Amniotic stem cell (primary cell): ENCODE results near the gene UBE2QL1.

Source experiments
- DNase-seq: peaks from one replicate; lab custom pipeline; 2025; lab: John Stamatoyannopoulos, UW

The UBE2QL1 gene, protein sequence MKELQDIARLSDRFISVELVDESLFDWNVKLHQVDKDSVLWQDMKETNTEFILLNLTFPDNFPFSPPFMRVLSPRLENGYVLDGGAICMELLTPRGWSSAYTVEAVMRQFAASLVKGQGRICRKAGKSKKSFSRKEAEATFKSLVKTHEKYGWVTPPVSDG

DNA sequence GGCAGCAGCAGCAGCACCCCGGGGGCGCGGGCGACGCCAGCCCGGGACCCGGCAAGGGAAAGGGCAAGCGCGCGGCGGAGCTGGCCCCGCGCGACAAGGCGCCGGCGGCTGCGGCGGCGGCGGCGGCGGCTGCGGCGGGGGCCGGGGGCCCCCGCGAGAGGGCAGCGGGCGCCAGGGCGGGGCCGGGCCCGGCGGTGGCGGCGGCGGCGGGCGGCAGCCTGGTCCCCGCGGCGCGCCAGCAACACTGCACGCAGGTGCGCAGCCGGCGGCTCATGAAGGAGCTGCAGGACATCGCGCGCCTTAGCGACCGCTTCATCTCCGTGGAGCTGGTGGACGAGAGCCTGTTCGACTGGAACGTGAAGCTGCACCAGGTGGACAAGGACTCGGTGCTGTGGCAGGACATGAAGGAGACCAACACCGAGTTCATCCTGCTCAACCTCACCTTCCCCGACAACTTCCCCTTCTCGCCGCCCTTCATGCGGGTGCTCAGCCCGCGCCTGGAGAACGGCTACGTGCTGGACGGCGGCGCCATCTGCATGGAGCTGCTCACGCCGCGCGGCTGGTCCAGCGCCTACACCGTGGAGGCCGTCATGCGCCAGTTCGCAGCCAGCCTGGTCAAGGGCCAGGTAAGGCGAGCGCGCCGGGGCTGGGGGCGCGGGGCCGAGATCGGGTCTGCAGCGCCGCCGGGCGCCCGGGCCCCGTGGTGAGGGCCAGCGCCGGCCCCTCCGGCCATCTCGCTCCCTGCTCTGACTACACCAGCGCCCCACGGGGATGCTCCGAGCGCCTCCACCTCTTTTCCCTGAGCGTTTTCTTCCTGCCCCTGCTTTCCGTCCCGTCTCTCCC, at the start of gene UBE2QL1:
Gene UBE2QL1, plus strand, starts transcription at position 238 of the 843 bp plus-strand sequence. Its CDS starts 35 bp downstream, at position 273.
- DNase-seq: no peak

DNA sequence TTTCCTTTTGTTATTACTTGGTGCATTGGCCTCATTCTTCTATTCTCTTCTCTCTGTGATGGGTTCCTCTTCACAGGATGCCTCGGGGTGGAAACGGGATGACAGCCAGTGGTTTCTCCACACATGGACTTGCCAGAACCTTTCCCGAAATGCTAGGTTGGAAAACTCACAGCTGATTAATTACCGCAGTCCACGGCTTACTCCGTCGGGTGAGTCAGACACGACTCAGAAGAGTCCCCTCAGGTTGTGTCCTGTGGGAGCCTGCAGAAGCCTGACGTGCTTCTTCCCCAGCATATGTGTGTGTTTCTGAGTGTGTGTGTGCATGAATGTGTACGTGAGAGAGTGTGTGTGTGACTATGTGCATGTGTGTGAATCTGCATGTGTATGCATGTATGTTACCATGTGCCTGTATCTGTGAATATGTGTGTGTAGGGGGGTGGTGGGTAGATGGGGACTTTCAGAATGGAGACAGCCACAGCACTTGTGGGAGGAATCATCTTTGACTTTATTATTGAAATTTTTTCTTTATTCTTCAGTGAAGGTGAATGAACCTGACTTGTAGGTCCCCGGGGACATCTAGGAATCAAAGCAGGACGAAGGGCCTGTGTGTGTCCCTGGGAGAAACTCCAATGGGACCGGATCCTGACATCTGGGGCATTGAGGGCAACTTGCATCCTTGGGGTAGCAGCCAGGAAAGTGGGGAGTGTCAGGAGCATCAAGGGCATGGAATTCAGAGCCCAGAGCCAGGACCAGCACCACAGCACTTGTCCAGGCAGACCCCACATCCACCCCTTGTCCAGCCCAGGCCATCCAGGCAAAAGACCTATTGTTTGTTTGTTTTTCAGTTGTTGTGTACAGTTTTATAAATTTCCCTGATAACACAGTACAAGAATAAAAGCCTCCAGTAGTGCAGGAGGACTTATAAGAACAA, 48.4 kb upstream of the UBE2QL1 start:
- DNase-seq: no peak

DNA sequence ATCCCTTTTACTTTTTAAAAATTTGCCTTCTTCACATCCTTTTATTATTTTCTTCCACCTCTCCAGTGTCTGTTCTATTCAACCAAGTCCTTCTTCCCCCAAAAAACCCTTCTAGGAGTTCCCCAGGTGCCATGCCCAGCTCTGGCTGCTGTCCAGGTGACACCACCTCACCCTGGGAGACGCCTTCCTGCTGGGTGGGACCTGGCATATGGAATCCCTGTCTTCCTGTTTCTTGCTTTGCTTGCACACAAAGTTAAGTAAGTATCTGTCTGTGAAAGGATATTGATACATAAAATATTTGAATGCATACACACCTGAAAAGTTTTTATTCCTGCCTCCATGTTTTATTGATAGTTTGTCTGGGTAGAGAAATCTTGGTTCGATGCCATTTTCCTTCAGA, 47.2 kb upstream of the UBE2QL1 start:
- no peak for DNase-seq

DNA sequence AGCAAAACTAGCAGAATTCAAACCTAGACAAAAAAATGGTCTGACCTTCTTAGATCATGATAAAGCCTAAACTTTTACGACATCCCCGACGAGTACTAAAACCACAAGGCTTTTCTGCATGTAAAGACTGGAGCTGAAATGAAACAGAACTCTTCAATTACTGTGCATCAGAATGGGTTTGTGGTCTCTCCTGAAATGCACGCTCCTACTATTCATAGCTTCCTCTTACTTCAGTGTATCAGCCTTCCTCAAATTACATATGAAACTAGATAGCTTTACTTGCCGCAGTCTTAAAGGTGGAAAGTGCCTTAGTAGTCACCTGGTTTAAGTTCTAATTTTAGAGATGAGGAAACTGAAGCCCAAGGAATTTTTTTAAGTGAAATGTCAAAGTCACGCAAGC, 45.7 kb upstream of the UBE2QL1 start:
- no peak for DNase-seq

DNA sequence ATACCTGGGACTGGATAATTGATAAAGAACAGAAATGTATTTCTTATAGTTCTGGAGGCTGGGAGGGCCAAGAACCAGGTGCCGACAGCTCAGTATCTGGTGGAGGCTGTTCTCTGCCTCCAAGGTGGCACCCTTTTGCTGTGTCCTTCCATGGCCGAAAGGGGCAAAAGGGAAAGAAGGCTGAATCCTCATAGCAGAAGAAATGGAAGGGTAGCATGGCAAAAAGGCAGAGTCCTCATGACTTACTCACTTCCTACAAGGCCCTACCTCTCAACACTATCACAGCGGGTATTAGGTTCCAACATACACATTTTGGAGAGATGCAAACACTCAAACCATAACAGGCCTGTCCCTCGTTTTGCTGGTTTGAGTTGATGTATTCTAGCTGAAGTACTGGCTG, 45.2 kb upstream of the UBE2QL1 start:
- no peak for DNase-seq

DNA sequence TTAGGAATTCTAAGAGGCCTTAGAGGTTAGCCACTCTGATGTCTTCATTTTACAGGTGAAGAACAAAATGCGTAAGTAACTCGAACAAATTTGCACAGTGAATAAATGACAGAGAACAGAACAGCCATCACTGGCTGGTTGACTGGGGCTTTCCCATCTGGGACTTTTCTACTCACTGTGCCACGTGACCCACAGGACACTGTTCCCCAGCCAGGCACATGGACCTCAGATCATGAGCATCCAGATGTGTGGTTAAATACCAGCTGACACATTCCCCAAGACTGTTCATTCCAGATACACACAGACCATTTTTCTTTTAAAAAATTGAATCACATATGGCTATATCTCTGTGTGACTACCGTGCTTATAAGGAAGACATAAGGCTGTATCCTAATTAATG, 44.5 kb upstream of the UBE2QL1 start:
- no peak for DNase-seq

DNA sequence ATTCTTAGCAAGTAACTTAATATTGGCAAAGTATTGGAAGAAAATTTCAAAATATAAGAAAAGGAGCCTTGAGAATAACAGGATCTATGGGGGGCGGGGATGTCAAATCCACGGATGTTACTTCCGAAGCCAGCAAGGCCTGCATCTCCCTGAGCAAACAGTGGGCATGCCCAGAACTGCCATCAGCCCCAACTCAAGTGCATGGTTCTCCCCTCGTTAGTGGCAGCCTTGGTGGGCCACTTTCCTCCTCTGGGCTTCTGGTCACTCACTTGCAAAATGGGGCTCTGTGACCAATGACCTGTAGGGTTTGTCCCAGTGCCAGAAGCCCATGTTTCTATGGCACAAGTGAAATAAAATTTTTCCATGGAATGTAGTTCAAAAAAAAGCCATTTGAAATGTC, 43.1 kb upstream of the UBE2QL1 start:
- no peak for DNase-seq

DNA sequence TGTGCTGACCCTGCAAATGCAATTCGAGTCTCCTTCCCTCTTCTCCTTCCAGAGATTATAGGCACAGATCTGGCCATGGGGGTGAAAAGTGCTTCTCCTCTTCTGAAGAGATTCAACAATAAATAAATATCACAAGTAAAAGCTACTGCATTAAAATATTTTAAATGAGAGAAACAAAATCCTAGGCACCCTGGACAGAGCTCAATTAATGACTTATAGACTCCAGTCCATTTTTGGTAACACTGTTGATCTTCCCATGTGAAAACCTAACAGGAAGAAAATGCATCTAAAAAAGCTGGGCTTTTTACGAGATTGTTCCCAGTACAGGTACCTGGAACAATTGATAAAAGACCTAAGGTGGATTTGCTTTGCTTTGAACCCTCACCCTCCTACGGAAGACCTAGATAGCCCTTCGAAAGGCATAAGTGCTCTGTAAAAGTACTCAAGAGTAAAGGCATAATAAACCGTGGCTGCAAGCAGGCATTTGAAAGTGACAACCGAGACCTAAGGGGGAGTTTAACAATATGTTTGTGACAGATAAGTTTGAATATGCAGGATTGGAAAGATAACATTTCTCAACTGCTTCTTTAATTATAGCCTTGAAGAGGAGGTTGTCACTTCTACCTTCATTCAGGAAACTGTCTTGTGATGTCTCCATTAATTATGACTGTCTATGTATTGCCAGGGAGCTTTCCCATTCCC, 41.0 kb upstream of the UBE2QL1 start:
- DNase-seq: no peak

DNA sequence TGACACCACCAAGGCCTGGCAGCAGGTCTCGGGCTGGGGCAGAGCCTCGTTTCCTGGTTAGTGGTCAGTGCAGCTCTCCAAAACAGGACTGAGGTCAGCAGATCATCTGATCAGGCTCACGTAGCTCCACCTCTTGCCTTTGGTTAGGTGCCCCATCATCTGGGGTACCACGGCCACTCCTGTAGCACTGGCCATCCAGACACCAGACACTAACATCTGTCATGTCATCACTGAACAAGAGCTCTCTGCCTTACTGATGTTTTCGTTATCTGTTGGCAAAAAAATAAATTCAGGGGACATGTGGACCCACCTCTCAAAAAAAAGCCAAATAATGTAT, 40.4 kb upstream of the UBE2QL1 start:
- DNase-seq: no peak

DNA sequence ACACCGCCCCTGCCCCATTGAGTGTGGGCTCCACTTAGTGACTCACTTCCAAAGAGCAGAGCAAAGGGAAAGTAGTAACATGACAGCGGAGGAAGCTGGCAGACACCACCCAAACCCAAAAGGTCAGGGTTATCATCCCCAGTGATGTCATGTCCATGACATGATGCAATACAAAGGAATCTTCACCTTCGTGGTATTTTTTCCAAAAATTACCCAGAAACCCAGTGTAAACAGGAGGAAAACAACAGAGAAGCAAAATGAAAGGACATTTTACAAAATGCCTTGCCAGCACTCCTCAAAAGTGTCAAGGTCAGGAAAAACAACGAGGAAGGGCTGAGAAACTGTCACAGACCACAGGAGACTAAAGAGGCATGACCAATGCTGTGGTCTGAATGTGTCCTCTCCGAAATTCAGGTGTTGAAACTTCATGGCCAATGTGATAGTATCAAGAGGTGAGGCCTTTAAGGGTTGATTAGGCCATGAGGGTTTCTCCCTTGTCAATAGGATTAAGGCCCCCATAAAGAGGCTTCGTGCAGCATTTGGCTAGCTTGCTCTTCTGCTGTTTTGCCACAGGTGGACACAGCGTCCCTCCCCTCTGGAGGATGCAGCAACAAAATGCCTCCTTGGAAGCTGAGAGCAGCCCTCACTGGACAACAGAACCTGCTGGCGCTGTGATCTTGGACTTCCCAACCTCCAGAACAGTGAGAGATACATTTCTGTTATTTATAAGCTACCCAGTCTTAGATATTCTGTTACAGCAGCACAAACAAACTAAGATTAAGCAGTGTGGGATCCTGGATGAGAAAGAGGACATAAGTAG, 39.8 kb upstream of the UBE2QL1 start:
- DNase-seq: no peak

DNA sequence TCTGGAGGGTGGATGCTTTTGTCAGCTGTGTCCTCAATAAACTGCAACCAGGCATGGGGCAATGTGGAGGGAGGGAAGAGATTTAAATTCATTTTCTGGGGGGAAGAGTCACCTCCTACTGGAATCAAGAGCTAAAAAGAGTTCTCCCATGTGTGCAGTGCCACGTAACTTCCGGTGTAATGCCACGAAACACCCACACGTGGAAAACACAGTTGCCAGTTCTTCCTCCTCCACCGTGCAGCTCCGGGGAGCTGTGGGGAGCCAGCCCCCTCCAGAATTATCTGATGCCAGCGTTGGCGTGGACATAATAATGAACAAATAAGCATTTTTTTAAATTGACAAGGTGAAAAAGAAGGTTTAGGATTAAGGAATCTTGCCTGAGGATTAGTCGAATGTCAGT, 38.2 kb upstream of the UBE2QL1 start:
- no peak for DNase-seq

DNA sequence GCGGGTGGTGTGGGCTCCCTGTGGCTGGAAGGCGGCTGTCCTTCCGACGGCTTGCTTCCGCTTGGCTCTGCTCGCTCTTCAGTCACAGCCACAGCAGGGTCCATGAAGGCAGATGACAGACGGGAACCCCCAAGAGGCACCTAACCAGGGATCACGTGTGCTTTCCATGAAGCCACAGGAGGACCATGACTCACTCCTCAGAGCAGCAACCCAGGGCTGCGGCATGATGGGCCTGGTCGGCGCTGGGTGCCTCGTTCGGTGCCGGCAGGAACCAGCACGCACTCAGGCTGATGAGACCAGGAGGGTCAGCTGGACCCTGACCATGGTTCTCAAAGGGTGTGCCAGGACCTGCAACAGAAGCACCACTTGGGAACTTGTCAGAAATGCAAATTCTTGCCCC, 37.5 kb upstream of the UBE2QL1 start:
- DNase-seq: no peak

DNA sequence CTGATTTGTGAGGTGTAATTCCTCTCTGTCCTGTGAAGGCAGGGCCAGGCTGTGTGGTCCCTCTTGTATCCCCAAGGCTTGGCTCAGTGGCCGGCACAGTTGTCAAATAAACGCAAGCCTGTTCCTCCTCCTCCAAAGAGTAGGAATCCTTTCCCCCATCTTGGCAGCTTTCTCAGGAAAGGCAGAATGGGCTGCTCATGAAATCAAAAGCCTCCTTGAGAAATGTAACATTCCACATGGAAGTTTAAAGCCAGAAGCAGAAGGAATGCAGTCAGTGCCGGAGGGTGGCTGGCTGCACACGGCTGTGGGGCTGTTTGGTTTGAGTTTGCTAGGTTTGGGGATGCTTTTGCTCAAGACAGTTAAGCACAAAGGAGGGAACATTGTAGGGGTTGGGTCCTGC, 35.8 kb upstream of the UBE2QL1 start:
- DNase-seq: no peak

DNA sequence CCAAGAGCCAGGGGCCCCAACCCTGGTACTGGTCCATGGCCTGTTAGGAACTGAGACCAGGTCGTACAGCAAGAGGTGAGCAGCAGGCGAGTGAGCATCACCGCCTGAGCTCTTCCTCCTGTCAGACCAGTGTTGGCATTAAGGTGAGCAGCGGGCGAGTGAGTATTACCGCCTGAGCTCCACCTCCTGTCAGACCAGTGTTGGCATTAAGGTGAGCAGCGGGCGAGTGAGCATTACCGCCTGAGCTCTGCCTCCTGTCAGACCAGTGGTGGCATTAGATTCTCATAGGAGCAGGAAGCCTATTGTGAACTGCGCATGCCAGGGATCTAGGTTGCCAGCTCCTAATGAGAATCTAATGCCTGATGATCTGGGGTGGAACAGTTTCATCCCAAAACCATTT, 31.0 kb upstream of the UBE2QL1 start:
- DNase-seq: no peak

DNA sequence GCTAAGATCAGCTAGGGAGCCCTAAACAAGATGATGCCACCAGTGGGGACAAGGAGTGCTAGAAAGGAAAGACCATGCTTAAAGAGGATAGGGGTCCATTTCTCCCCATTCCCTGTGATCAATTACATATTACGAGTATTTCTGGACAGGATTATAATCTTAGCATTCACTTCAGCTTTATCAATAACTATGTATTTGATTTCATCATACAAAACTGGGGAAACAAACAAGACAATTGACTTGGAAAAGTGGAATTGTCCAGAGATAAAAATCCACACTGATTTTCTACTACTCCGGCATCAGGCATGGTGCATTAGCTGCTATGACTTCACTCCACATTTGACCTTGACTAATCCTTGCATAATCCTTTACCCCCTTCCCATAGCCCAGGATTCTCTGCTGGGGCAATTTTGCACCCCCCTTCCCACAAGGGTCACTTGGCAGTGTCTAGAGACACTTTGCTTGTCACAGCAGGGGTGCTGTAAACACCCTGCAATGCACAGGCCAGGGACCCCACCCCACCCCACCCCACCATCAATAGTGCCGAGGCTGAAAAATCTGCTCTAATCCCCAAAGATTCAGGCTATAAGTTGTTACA, 29.9 kb upstream of the UBE2QL1 start:
- no peak for DNase-seq

DNA sequence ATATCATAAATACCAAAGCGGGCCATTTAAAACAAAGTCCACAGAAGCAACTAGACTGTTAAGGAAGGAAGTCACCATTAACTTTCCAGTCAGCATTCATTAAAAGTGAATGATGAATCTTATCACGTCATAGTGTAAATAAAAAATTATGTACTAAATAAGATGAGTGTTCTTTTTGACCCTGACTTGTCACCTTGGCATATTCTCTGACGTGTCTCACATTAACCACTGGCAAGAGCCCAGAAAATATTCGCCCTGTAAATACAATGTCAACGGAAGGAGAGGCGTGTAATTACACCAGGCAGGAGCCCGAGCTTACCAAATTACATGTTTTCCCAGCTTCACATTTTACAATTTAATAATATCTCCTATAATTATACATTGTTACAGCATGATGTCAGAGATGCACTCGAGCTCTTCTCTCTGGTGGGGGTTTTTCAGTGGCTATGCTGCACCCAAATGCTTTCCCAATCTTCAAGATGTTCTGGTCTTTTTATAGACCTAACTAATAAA, 29.3 kb upstream of the UBE2QL1 start:
- DNase-seq: no peak

DNA sequence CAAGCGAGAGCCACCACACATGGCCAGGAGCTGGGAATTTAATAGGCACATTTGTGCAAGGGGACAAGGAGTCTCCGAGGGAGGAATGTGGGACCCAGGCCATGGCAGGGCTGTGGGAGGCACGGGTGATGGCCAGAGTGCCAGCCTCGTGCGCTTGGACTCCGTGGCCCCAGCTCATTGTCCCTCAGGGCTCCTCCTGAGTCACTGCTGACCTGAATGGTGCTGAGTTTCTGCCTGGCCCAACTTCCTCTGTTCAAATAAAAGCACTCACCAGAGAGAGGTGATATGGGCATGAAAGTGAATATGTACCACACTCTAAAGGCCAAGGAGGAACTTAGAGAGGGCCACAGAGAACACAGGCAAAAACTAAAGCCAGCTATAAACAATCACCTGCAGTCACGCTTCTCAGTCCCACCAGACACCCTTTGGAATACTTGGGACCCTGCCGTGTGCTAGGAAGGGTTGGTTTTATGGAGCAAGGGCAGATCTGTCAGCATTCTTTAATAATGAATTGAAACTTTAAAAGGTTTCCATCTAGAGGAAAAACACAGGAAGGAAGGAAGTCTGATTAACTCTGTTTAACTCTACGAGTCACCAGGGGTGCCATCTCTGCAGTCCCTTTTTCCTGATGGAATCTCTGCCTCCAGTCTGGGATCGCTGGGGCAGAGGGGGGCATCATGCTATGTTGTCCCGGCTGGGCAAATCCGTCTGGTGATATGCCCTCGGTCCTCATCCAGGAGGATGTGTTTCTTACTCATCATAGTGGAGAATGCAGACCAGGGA, 25.1 kb upstream of the UBE2QL1 start:
- no peak for DNase-seq

DNA sequence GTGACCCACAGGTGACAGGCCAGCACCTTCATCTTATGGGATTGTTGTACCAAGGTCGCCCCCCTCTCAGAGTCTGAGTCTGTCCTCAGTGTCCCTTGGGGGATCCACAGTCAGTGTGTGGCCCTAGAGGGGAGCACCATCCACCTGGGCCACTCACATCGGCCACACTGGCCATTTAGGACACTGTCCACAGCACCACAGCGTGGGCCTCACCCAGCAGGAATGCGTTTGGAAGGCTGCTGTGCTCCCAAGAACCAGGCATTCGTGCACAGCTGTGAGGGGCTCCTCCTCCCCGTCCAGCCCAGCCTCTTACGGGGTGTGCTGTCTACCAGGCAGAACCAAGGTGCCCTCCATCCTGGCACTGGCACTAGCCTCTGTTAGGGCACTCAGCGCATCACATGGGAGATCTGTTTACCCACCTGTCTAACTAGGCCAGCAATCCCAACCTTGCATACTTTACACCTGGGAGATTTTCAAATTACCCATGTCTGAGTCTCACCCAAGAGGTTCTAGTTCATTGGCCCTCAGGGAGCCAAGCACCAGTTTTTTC, 24.5 kb upstream of the UBE2QL1 start:
- DNase-seq: no peak

DNA sequence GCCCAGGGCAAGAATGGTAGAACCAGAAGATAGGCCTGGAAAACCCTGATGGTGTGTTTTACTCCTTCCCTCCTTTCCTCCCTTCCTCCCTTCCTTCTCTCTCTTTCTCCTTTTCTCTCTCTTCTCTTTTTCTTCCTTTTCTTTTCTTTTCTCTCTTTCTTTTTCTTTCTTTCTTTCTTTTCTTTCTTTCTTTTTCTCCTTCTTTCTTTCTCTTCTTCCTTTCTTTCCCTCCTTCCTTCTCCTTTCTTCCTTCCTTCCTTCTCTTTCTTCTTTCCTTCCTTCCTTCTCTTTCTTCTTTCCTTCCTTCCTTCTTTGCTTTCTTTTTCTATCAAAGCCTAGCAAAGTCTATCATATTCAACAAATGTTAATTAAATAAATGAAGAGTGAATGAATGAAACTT, 24.0 kb upstream of the UBE2QL1 start:
- no peak for DNase-seq

DNA sequence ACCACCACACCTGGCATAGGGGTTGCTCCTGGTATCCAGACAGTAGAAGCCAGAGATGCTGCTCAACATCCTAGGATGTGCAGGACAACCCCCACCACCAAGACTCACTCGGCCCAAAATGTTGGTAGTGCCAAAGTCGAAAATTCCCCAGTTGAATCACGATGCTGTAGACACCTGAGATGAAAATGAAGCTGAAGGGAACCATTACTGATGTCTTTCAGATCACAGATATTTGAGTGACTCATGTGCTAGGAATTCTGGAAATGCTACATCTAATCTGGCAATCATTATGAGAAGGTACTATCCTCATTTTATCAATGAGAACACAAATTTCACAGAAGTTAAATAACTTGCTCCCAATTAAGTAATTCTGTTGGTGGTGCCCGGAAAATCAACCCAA, 21.0 kb upstream of the UBE2QL1 start:
- DNase-seq: no peak
